CD4-positive, alpha-beta T cell (primary cell): ENCODE data around the gene ACVR2B. TPM values are rescaled to one million over a fixed set of nuclear protein-coding genes. Genes with fewer than 3 reads are reported as not detected.

Experiments used
- ATAC-seq: fragments of 200-7000 bp; cut with Tn5 transposase; one replicate; pipeline ENCODE4 v1.10.0; 2022; ENCODE audit warnings: mild to moderate bottlenecking; ENCODE audit not compliant: poor library complexity
- CTCF ChIA-PET: fragments of 350-600 bp; sonication (Branson Sonifier 250); formaldehyde crosslinking; loops from one replicate; lab custom pipeline; 2021; ENCODE audit warnings: antibody characterized with exemption, inconsistent platforms; lab: Charles Lee
- POLR2A ChIA-PET: fragments of 350-600 bp; sonication (Branson Sonifier 250); formaldehyde crosslinking; loops from one replicate; lab custom pipeline; 2021; ENCODE audit warnings: antibody characterized with exemption, inconsistent platforms; lab: Charles Lee
- DNase-seq, 14 experiments: peaks; one replicate each; pipeline ENCODE4 v3.0.0-alpha.2; 2013 to 2020; ENCODE audit warnings: mixed read lengths in 2 of 14
- H3K27ac ChIP-seq, 2 donors: one replicate each; pipeline versions ENCODE4 v1.5.1 to v1.7.0; 2013; ENCODE audit warnings: low read length in 2 of 2, low read depth in 1 of 2, mild to moderate bottlenecking in 1 of 2
- H3K27me3 ChIP-seq, 2 experiments: 1 replicate in 1 of 2; 2 replicates in 1 of 2; pipeline versions ENCODE4 v1.6.1 to v1.7.0; 2013; ENCODE audit warnings: low read length in 2 of 2, control low read depth in 1 of 2, mild to moderate bottlenecking in 1 of 2, moderate library complexity in 1 of 2; ENCODE audit not compliant: insufficient read depth in 2 of 2, control insufficient read depth in 1 of 2
- H3K36me3 ChIP-seq: one replicate; pipeline ENCODE4 v1.6.1; 2013; ENCODE audit warnings: low read length, control low read depth; ENCODE audit not compliant: insufficient read depth
- H3K4me1 ChIP-seq: one replicate; pipeline ENCODE4 v1.6.1; 2013; ENCODE audit warnings: low read length, control low read depth; ENCODE audit not compliant: insufficient read depth
- H3K4me3 ChIP-seq: one replicate; pipeline ENCODE4 v1.5.1; 2013; ENCODE audit warnings: mild to moderate bottlenecking, low read length, moderate library complexity
- H3K9me3 ChIP-seq, 2 experiments: 1 replicate in 1 of 2; 2 replicates in 1 of 2; pipeline versions ENCODE4 v1.6.1 to v1.7.0; 2013; ENCODE audit warnings: low read length in 2 of 2, mild to moderate bottlenecking in 2 of 2, control low read depth in 1 of 2, moderate library complexity in 1 of 2; ENCODE audit not compliant: control insufficient read depth in 1 of 2, insufficient read depth in 1 of 2
- H3K27ac Mint-ChIP-seq: one replicate; pipeline ENCODE4 v1.8.0; 2020; ENCODE audit warnings: mixed read lengths
- H3K27me3 Mint-ChIP-seq: one replicate; pipeline ENCODE4 v1.8.0; 2021; ENCODE audit warnings: mixed read lengths
- H3K36me3 Mint-ChIP-seq: one replicate; pipeline ENCODE4 v1.8.0; 2021; ENCODE audit warnings: low read depth, mixed read lengths
- H3K4me1 Mint-ChIP-seq: one replicate; pipeline ENCODE4 v1.8.0; 2021; ENCODE audit warnings: low read depth, mixed read lengths
- H3K4me3 Mint-ChIP-seq: one replicate; pipeline ENCODE4 v1.8.0; 2020; ENCODE audit warnings: mild to moderate bottlenecking, mixed read lengths
- H3K9me3 Mint-ChIP-seq: one replicate; pipeline ENCODE4 v1.8.0; 2020; ENCODE audit warnings: mixed read lengths
- intact Hi-C, 2 experiments: fragments of 100-400 bp; cut with DNase I in 1 of 2; cut with micrococcal nuclease in 1 of 2; formaldehyde crosslinking; loops; one replicate each; pipeline versions ENCODE4 v1.15.1 to v1.9.0; 2023 to 2025; cut with DNase I, micrococcal nuclease
- total RNA-seq, 174 experiments: library from RNA in 2 of 174; stranded (reverse) in 2 of 174; gene quantifications; one replicate each; pipeline ENCODE4 v1.2.3 and lab custom pipeline; 2021 to 2026
- TF ChIP-seq, protein P1 (sequence below): fragments of 200-600 bp; IDR thresholded peaks from one replicate; pipeline ENCODE4 v1.8.0; 2022; ENCODE audit warnings: antibody characterized with exemption, mild to moderate bottlenecking

Gene ACVR2B
- total RNA-seq, 2 experiments from 2014 or later: 3.6 to 4.3 TPM

DNA sequence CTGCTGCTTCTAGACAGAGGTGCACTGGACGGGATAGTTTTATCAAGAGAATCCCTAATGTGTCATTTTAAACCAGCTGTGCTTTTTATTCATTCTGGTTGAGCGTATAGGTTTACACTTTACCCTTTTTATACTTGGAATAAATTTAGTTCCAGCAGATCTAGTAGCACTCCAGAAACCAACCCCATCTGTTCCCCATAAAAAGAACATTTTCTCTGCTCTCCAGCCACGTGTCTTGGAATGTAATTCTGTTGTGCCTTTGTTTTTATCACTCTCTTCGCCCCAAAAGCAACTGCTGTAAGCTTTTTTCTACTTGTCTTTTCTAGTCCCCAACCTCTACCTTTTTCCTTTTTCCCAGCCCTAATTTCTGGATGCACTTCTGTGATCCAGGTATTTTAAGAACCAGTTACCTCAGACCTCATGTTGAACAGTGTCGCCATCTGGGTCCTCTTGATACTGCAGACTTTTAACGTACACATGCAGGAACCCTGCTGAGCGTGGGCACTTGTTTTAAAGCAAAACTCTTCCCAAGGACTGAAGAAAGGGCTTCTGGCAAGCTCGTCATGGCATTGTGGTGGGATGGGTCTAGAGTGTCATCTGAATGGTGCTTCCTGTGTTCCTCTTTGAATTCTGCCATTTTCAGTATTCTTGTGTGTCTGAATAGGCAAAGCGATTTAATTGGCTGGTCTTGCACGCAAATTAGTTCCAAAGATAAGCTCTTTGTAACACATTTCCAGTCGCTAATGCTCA is 36.8 kb downstream of the ACVR2B start:
- Histone ChIP-seq H3K9me3 (no peaks in the 10 kb centered on the region), H3K4me1 (no peaks in the 10 kb centered on the region), H3K36me3 (no peaks in the 10 kb centered on the region), H3K4me3 (no peak overlapping the region), H3K27ac (no peak overlapping the region), H3K27me3 (no peaks in the 10 kb centered on the region)
- ATAC-seq (no peak), DNase-seq (no peak)
- H3K4me3 Mint-ChIP-seq: no peak overlapping the region
- intact Hi-C loops: loop anchor here in 1 of 2 experiments (5.0 to 10.0 kb wide), 4 partner anchors 544 to 794 kb away; partner anchors contain the start of gene CX3CR1
- no peaks in the 10 kb centered on the region for H3K9me3 Mint-ChIP-seq
- H3K27ac Mint-ChIP-seq: no peak overlapping the region
- TF ChIP-seq, protein P1, sequence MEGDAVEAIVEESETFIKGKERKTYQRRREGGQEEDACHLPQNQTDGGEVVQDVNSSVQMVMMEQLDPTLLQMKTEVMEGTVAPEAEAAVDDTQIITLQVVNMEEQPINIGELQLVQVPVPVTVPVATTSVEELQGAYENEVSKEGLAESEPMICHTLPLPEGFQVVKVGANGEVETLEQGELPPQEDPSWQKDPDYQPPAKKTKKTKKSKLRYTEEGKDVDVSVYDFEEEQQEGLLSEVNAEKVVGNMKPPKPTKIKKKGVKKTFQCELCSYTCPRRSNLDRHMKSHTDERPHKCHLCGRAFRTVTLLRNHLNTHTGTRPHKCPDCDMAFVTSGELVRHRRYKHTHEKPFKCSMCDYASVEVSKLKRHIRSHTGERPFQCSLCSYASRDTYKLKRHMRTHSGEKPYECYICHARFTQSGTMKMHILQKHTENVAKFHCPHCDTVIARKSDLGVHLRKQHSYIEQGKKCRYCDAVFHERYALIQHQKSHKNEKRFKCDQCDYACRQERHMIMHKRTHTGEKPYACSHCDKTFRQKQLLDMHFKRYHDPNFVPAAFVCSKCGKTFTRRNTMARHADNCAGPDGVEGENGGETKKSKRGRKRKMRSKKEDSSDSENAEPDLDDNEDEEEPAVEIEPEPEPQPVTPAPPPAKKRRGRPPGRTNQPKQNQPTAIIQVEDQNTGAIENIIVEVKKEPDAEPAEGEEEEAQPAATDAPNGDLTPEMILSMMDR: no peak
- H3K4me1 Mint-ChIP-seq: no peaks in the 10 kb centered on the region
- CTCF ChIA-PET: interaction anchor here (1.1 to 1.9 kb wide), 2 partner anchors 11 to 31 kb away, joined by 3 to 7 read pairs; no protein-coding TSS in a partner anchor
- no peaks in the 10 kb centered on the region for H3K27me3 Mint-ChIP-seq
- POLR2A ChIA-PET: no interaction called here
- no peaks in the 10 kb centered on the region for H3K36me3 Mint-ChIP-seq

DNA sequence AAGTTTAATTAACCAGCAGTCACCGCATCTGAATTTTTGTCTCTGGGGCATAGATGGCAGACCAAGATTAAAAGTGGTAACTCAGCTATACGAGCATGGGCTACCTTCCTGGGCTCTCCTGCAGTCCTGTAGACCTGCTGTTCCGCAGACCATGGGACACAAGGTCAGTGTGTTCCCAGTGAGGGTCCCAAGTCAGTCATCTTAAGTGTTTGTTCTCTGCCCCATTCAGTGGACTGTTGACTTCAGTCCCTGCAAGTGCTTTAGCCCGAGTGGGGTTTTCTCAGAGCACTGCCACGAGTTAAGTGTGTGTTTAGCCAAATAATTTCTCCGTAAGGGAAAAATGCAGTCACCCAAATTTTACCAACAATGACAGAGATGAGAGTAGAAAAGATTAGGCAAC is 37.5 kb downstream of the ACVR2B start:
- CTCF ChIA-PET: interaction anchor here (1.9 kb wide), 1 partner anchor 30 kb away, joined by 7 read pairs; no protein-coding TSS in a partner anchor
- intact Hi-C loops: loop anchor here in 1 of 2 experiments (5.0 to 10.0 kb wide), 4 partner anchors 544 to 794 kb away; partner anchors contain the start of gene CX3CR1

DNA sequence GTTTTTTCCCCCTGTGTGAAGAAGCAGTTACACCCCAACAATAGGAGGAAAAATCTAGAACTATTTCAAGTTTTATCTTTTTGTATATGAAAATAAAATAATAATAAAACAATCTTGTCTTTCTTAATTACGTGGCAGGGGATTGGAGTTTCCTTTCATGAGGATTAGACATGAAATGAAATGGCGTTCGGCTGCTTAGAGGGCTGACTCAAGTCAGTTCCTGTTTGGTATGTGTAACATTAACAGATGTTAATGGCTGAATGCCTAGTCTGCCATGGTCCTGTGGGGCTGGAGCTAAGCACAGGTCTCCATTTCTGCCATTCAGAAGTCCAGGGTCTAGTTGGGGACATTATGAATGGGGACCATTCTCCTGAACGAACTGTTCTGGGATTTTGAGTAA is 39.3 kb downstream of the ACVR2B start:
- intact Hi-C loops: loop anchor here in 1 of 2 experiments (5.0 to 10.0 kb wide), 4 partner anchors 542 to 792 kb away; partner anchors contain the start of gene CX3CR1
- Histone ChIP-seq H3K27me3 (no peaks in the 10 kb centered on the region), H3K4me3 (no peak overlapping the region), H3K4me1 (peaks cover 8% of the 10 kb centered on the region), H3K9me3 (no peaks in the 10 kb centered on the region), H3K27ac (no peak overlapping the region), H3K36me3 (no peaks in the 10 kb centered on the region)
- TF ChIP-seq, protein P1: no peak
- DNase-seq (no peak), ATAC-seq (no peak)
- Mint-ChIP-seq H3K4me3 (no peak overlapping the region), H3K4me1 (peaks cover 18% of the 10 kb centered on the region), H3K9me3 (no peaks in the 10 kb centered on the region), H3K27ac (no peak overlapping the region), H3K36me3 (peaks cover 12% of the 10 kb centered on the region), H3K27me3 (no peaks in the 10 kb centered on the region)
- ChIA-PET CTCF (interaction anchor here (1.4 kb wide), 1 partner anchor 13 kb away, joined by 4 read pairs; no protein-coding TSS in a partner anchor), POLR2A (interaction anchor here (1.0 kb wide), 1 partner anchor 29 kb away, joined by 3 read pairs; no protein-coding TSS in a partner anchor)

More for the DNA sequence above, 37.5 kb downstream of the ACVR2B start:
- H3K36me3 ChIP-seq: no peaks in the 10 kb centered on the region
- Mint-ChIP-seq H3K36me3 (peaks cover 3% of the 10 kb centered on the region), H3K27me3 (no peaks in the 10 kb centered on the region), H3K9me3 (no peaks in the 10 kb centered on the region), H3K27ac (no peak overlapping the region), H3K4me3 (no peak overlapping the region), H3K4me1 (peaks cover 4% of the 10 kb centered on the region)
- no peaks in the 10 kb centered on the region for H3K27me3 ChIP-seq
- H3K9me3 ChIP-seq: no peaks in the 10 kb centered on the region
- TF ChIP-seq, protein P1: no peak
- no peak overlapping the region for H3K27ac ChIP-seq
- H3K4me1 ChIP-seq: peaks cover 4% of the 10 kb centered on the region
- no peak overlapping the region for H3K4me3 ChIP-seq
- POLR2A ChIA-PET: no interaction called here
- ATAC-seq (no peak), DNase-seq (no peak)
